ENCODE data around the gene HCLS1.
"Not testable (repeated sequence)": the region's sequence is repeated elsewhere in the genome, so short reads cannot be mapped to it uniquely, and the experiment has no call there.

DNA sequence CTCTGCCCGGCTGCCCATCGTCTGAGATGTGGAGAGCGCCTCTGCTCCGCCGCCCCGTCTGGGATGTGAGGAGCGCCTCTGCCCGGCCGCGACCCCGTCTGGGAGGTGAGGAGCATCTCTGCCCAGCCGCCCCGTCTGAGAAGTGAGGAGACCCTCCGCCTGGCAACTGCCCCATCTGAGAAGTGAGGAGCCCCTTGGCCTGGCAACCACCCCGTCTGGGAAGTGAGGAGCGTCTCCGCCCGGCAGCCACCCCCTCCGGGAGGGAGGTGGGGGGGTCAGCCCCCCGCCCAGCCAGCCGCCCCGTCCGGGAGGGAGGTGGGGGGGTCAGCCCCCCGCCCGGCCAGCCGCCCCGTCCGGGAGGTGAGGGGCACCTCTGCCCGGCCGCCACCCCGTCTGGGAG is 28.0 kb upstream of the HCLS1 start:
- TF ChIP-seq, protein P1, sequence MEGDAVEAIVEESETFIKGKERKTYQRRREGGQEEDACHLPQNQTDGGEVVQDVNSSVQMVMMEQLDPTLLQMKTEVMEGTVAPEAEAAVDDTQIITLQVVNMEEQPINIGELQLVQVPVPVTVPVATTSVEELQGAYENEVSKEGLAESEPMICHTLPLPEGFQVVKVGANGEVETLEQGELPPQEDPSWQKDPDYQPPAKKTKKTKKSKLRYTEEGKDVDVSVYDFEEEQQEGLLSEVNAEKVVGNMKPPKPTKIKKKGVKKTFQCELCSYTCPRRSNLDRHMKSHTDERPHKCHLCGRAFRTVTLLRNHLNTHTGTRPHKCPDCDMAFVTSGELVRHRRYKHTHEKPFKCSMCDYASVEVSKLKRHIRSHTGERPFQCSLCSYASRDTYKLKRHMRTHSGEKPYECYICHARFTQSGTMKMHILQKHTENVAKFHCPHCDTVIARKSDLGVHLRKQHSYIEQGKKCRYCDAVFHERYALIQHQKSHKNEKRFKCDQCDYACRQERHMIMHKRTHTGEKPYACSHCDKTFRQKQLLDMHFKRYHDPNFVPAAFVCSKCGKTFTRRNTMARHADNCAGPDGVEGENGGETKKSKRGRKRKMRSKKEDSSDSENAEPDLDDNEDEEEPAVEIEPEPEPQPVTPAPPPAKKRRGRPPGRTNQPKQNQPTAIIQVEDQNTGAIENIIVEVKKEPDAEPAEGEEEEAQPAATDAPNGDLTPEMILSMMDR (IDR thresholded peaks at IDR 0.05) = not testable (repeated sequence)
- not testable (repeated sequence) for TF ChIP-seq EP300, POLR2A (IDR thresholded peaks at IDR 0.05)

Data from tibial nerve (tissue), 4 donors.